ENCODE measurements around the gene SCP2. TPM values are rescaled to one million over a fixed set of nuclear protein-coding genes. Genes with fewer than 3 reads are reported as not detected.
"Not testable (repeated sequence)": the region's sequence is repeated elsewhere in the genome, so short reads cannot be mapped to it uniquely, and the experiment has no call there.

SCP2 gene
- total and polyA plus RNA-seq, 2 of the 4 experiments (the other 2 are of a cell fraction): 70.4 to 83.1 TPM

DNA sequence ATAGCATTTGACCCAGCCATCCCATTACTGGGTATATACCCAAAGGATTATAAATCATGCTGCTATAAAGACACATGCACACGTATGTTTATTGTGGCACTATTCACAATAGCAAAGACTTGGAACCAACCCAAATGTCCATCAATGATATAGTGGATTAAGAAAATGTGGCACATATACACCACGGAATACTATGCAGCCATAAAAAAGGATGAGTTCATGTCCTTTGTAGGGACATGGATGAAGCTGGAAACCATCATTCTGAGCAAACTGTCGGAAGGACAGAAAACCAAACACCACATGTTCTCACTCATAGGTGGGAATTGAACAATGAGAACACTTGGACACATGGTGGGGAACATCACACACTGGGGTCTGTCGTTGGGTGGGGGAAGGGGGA lies 83.2 kb downstream of the SCP2 start:
- H3K9ac ChIP-seq (ENCODE audit: low read depth, low read length); BruUV-seq (replicated peaks); H3K4me2 ChIP-seq (ENCODE audit: low read depth, low read length); intact Hi-C loops (cut with micrococcal nuclease); H3K4me3 ChIP-seq (ENCODE audit: insufficient read depth, low read depth, low read length); H3K27me3 ChIP-seq (ENCODE audit: control insufficient read depth, insufficient read depth, low read length); H2AK5ac ChIP-seq (ENCODE audit: low read depth, low read length); H3K9me3 ChIP-seq (ENCODE audit: control insufficient read depth, insufficient read depth, low read length); H4K20me1 ChIP-seq (ENCODE audit: insufficient read depth, low read length); H3K18ac ChIP-seq (ENCODE audit: low read depth, low read length); in situ Hi-C loops (cut with MboI; ENCODE audit: low sequenced_read_pairs); H3K79me1 ChIP-seq (ENCODE audit: low read depth in 1 of 2, low read length in 2 of 2); H4K91ac ChIP-seq (ENCODE audit: insufficient read depth, low read depth, low read length); H3K36me3 ChIP-seq (ENCODE audit: control insufficient read depth, insufficient read depth, low read length); H3K4me1 ChIP-seq (ENCODE audit: control insufficient read depth, insufficient read depth, low read length); H3K9me1 ChIP-seq (ENCODE audit: insufficient read depth, low read length); H3K27ac ChIP-seq (ENCODE audit: insufficient read depth, low read length); CTCF ChIA-PET; H2AK9ac ChIP-seq (replicated peaks; ENCODE audit: low read depth, low read length, poor library complexity); DNase-seq; H2BK5ac ChIP-seq (ENCODE audit: low read depth, low read length, poor library complexity, severe bottlenecking); H3K56ac ChIP-seq (ENCODE audit: extremely low read depth, insufficient read depth, low read length); H2BK20ac ChIP-seq (ENCODE audit: low read depth, low read length); H2BK15ac ChIP-seq (ENCODE audit: low read depth, low read length); POLR2A ChIA-PET (ENCODE audit: unreplicated experiment); H4K5ac ChIP-seq (ENCODE audit: low read depth, low read length); H4K8ac ChIP-seq (ENCODE audit: low read depth in 2 of 2, low read length in 2 of 2); H3K23ac ChIP-seq (ENCODE audit: low read depth, low read length); H3K14ac ChIP-seq (replicated peaks; ENCODE audit: low read depth, low read length); H2AFZ ChIP-seq (replicated peaks; ENCODE audit: low read length, poor library complexity); H3K4ac ChIP-seq (ENCODE audit: low read depth, low read length); H2BK120ac ChIP-seq (ENCODE audit: low read depth, low read length); dilution Hi-C loops (cut with HindIII; ENCODE audit: low sequenced_read_pairs, unreplicated experiment); ATAC-seq (ENCODE audit: low read depth): not testable (repeated sequence)
- no CpG with 5 or more reads among the region's 4 CpGs for WGBS, 2 experiments (ENCODE audit: extremely low coverage in 2 of 2, insufficient read length in 1 of 2)
